ENCODE measurements around the gene ARHGAP42. TPM values are rescaled to one million over a fixed set of nuclear protein-coding genes. Genes with fewer than 3 reads are reported as not detected.

The ARHGAP42 gene
- total and polyA plus RNA-seq, 2 of the 4 experiments (the other 2 are of a cell fraction): 2.9 to 7.3 TPM

- Histone ChIP-seq H2BK5ac (ENCODE audit: low read depth, low read length, poor library complexity, severe bottlenecking) (no peak overlapping the region), H2BK120ac (ENCODE audit: low read depth, low read length) (no peak overlapping the region), H3K27me3 (ENCODE audit: control insufficient read depth, insufficient read depth, low read length) (no peaks in the 10 kb centered on the region), H3K9ac (ENCODE audit: low read depth, low read length) (no peak overlapping the region), H3K4me2 (ENCODE audit: low read depth, low read length) (no peak overlapping the region), H2BK20ac (ENCODE audit: low read depth, low read length) (no peak overlapping the region), H3K9me1 (ENCODE audit: insufficient read depth, low read length) (0 out of 2 replicates have a peak, but pooled peaks cover 3% of the 10 kb centered on the region), H4K8ac (ENCODE audit: low read depth in 2 of 2, low read length in 2 of 2) (no peak overlapping the region), H2AK9ac (replicated peaks; ENCODE audit: low read depth, low read length, poor library complexity) (no peak overlapping the region), H3K23ac (ENCODE audit: low read depth, low read length) (no peak overlapping the region), H2AK5ac (ENCODE audit: low read depth, low read length) (no peak overlapping the region), H3K56ac (ENCODE audit: extremely low read depth, insufficient read depth, low read length) (no peak overlapping the region), H3K4ac (ENCODE audit: low read depth, low read length) (no peak overlapping the region), H3K4me1 (ENCODE audit: control insufficient read depth, insufficient read depth, low read length) (peaks cover 6% of the 10 kb centered on the region), H4K5ac (ENCODE audit: low read depth, low read length) (no peak overlapping the region), H4K20me1 (ENCODE audit: insufficient read depth, low read length) (no peaks in the 10 kb centered on the region), H3K79me1 (ENCODE audit: low read depth in 1 of 2, low read length in 2 of 2) (peaks cover 10 to 20% of the 10 kb centered on the region in 2 experiments; a peak in 2 of 4 replicates), H4K91ac (ENCODE audit: insufficient read depth, low read depth, low read length) (no peak overlapping the region), H3K4me3 (ENCODE audit: insufficient read depth, low read depth, low read length) (no peak overlapping the region), H3K36me3 (ENCODE audit: control insufficient read depth, insufficient read depth, low read length) (no peaks in the 10 kb centered on the region), H3K14ac (replicated peaks; ENCODE audit: low read depth, low read length) (no peak overlapping the region), H3K9me3 (ENCODE audit: control insufficient read depth, insufficient read depth, low read length) (no peaks in the 10 kb centered on the region), H2BK15ac (ENCODE audit: low read depth, low read length) (no peak overlapping the region), H2AFZ (replicated peaks; ENCODE audit: low read length, poor library complexity) (no peak overlapping the region), H3K18ac (ENCODE audit: low read depth, low read length) (no peak overlapping the region), H3K27ac (ENCODE audit: insufficient read depth, low read length) (no peak overlapping the region)
- DNase-seq: no peak
- no peak for TF ChIP-seq ELK1 (IDR thresholded peaks at IDR 0.05; ENCODE audit: borderline replicate concordance, low read depth, low read length)
- no peak for TF ChIP-seq CEBPB (IDR thresholded peaks at IDR 0.05; ENCODE audit: low read depth, low read length)
- no peak for TF ChIP-seq RCOR1 (IDR thresholded peaks at IDR 0.05; ENCODE audit: insufficient replicate concordance, low read length)
- no peak for TF ChIP-seq MAFK (IDR thresholded peaks at IDR 0.05; ENCODE audit: low read depth, low read length)
- no peak for TF ChIP-seq NFE2L2 (IDR thresholded peaks at IDR 0.05; ENCODE audit: low read depth, low read length)
- no peak for TF ChIP-seq RFX5 (IDR thresholded peaks at IDR 0.05; ENCODE audit: low read depth, low read length)
- no peak for TF ChIP-seq MXI1 (IDR thresholded peaks at IDR 0.05; ENCODE audit: borderline replicate concordance, low read depth, low read length)
- no peak for TF ChIP-seq BHLHE40 (IDR thresholded peaks at IDR 0.05; ENCODE audit: low read depth, low read length)
- no peak for TF ChIP-seq SMC3 (IDR thresholded peaks at IDR 0.05; ENCODE audit: low read depth, low read length)
- TF ChIP-seq MAZ (IDR thresholded peaks at IDR 0.05; ENCODE audit: borderline replicate concordance, low read depth, low read length): no peak
- 100% methylated on average over 3 of the region's 3 CpGs; no CpG with 5 or more reads in 1 of the 2 experiments for WGBS, 2 experiments (ENCODE audit: extremely low coverage in 2 of 2, insufficient read length in 1 of 2)
- POLR2A ChIA-PET (ENCODE audit: unreplicated experiment): no interaction called here
- BruUV-seq (replicated peaks): no TSS peak
- in situ Hi-C loops (cut with MboI; ENCODE audit: low sequenced_read_pairs) (no loop called here), intact Hi-C loops (cut with micrococcal nuclease) (no loop called here), dilution Hi-C loops (cut with HindIII; ENCODE audit: low sequenced_read_pairs, unreplicated experiment) (no loop called here)
- ATAC-seq (ENCODE audit: low read depth): no peak
- CTCF ChIA-PET: no interaction called here
Measured at GRCh38 chr11:100810666-100811065, 123.6 kb downstream of the ARHGAP42 start.

Data from IMR-90 (cell line).